Immature natural killer cell (primary cell): Measurements from ENCODE around the gene INA. TPM values are rescaled to one million over a fixed set of nuclear protein-coding genes. Genes with fewer than 3 reads are reported as not detected.

ENCODE experiments used
- polyA plus RNA-seq, 3 donors: library from polyadenylated mRNA; unstranded; fragments of 300-500 nt; fragmentation: Illumina TruSeq; gene quantifications; one replicate each; pipeline ENCODE4 v1.2.3, GENCODE V29; 2021

Gene INA
- polyA plus RNA-seq, 3 donors from 2014 or later = not detected

Other genes with a start within 250 kb of the INA start
- 100 to 1,000 TPM in 1 of 3 donors, 10 to 100 TPM in 2; 86.2 to 116 (median 91.5) TPM for gene NT5C2, start 83.9 kb upstream of the INA start, polyA plus RNA-seq
- gene RPEL1, start 31.3 kb upstream of the INA start, polyA plus RNA-seq = not detected
- gene PCGF6, start 74.0 kb downstream of the INA start, polyA plus RNA-seq = 10 to 100 TPM in 1 of 3 donors, 1 to 10 TPM in 2; 7.5 to 11.6 (median 9.1) TPM
- gene TAF5, start 90.8 kb downstream of the INA start, polyA plus RNA-seq = 1 to 10 TPM; 2.1 to 3.1 (median 2.8) TPM
- gene ATP5MK, start 119.3 kb downstream of the INA start, polyA plus RNA-seq = 100 to 1,000 TPM; 420 to 588 (median 479) TPM
- 10 to 100 TPM in 1 of 3 donors, 1 to 10 TPM in 1, under 1 TPM in 1; 0.67 to 12.0 (median 6.6) TPM for gene PDCD11, start 119.5 kb downstream of the INA start, polyA plus RNA-seq
- 100 to 1,000 TPM in 1 of 3 donors, 10 to 100 TPM in 2; 43.3 to 125 (median 72.6) TPM for gene CALHM2, start 175.2 kb downstream of the INA start, polyA plus RNA-seq
- under 1 TPM in 2 of 3 donors, not detected in 1; 0.56 to 0.91 TPM for gene CALHM1, start 181.8 kb downstream of the INA start, polyA plus RNA-seq
- not detected for gene CALHM3, start 202.1 kb downstream of the INA start, polyA plus RNA-seq
- under 1 TPM in 2 of 3 donors, not detected in 1; 0.07 to 0.35 TPM for gene NEURL1, start 216.6 kb downstream of the INA start, polyA plus RNA-seq